ENCODE data around the gene ARHGAP42.
"Not testable (repeated sequence)": the region's sequence is repeated elsewhere in the genome, so short reads cannot be mapped to it uniquely, and the experiment has no call there.

ARHGAP42 gene

DNA sequence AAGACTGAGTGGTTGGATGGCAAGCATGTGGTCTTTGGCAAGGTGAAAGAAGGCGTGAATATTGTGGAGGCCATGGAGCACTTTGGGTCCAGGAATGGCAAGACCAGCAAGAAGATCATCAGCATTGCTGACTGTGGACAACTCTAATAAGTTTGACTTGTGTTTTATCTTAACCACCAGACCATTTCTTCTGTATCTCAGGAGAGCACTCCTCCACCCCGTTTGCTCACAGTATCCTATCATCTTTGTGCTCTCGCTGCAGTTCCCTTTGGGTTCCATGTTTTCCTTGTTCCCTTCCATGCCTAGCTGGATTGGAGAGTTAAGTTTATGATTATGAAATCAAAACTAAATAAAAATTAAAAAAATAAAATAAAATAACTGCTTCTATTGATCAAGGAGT is 20.3 kb upstream of the ARHGAP42 start:
- H3K79me2 ChIP-seq (ENCODE audit: control insufficient read depth, insufficient read depth, low read length, unreplicated experiment); H3K27ac ChIP-seq (ENCODE audit: low read depth, low read length); H2AFZ ChIP-seq (ENCODE audit: low read length, unreplicated experiment); H3K36me3 ChIP-seq (ENCODE audit: insufficient read depth, low read length); H3K4me1 ChIP-seq (ENCODE audit: control insufficient read depth, insufficient read depth, low read length, unreplicated experiment); H3K27me3 ChIP-seq (ENCODE audit: insufficient read depth, low read length); H3K4me3 ChIP-seq (ENCODE audit: low read depth, low read length): not testable (repeated sequence)

GRCh38 chr11:100667449-100667848 is 19.6 kb upstream of the ARHGAP42 start:
- Histone ChIP-seq H3K4me1 (ENCODE audit: control insufficient read depth, insufficient read depth, low read length, unreplicated experiment) (no peaks in the 10 kb centered on the region), H3K27ac (ENCODE audit: low read depth, low read length) (no peak overlapping the region), H3K79me2 (ENCODE audit: control insufficient read depth, insufficient read depth, low read length, unreplicated experiment) (no peaks in the 10 kb centered on the region), H3K4me3 (ENCODE audit: low read depth, low read length) (no peak overlapping the region), H3K27me3 (ENCODE audit: insufficient read depth, low read length) (0 out of 2 replicates have a peak, but pooled peaks cover 4% of the 10 kb centered on the region), H2AFZ (ENCODE audit: low read length, unreplicated experiment) (no peak overlapping the region), H3K36me3 (ENCODE audit: insufficient read depth, low read length) (no peaks in the 10 kb centered on the region)

DNA sequence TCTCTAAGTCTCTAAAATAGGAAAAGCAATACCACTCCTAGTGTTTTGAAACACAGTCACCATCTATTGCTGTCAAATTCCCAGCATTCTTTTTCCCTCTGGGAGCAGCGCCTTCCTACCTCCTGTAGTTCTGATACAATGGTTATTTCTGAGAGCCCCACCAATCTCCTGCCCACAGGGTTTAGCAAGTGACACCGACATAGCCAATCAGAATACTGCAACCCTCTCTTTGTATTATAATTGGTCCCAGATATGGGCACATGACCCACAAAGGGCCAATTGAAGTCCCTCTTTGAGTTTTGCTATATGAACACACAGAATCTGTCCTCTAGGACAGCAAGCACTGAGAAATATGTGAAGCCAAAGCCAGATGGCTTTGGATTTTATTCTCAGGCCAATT is 16.9 kb upstream of the ARHGAP42 start:
- Histone ChIP-seq H3K4me3 (ENCODE audit: low read depth, low read length) (no peak overlapping the region), H3K27ac (ENCODE audit: low read depth, low read length) (no peak overlapping the region), H3K4me1 (ENCODE audit: control insufficient read depth, insufficient read depth, low read length, unreplicated experiment) (no peaks in the 10 kb centered on the region), H3K27me3 (ENCODE audit: insufficient read depth, low read length) (0 out of 2 replicates have a peak, but pooled peaks cover 4% of the 10 kb centered on the region), H2AFZ (ENCODE audit: low read length, unreplicated experiment) (no peak overlapping the region), H3K79me2 (ENCODE audit: control insufficient read depth, insufficient read depth, low read length, unreplicated experiment) (no peaks in the 10 kb centered on the region), H3K36me3 (ENCODE audit: insufficient read depth, low read length) (no peaks in the 10 kb centered on the region)

GRCh38 chr11:100671471-100671870 is 15.6 kb upstream of the ARHGAP42 start:
- Histone ChIP-seq H3K36me3 (ENCODE audit: insufficient read depth, low read length) (no peaks in the 10 kb centered on the region), H2AFZ (ENCODE audit: low read length, unreplicated experiment) (no peak overlapping the region), H3K4me1 (ENCODE audit: control insufficient read depth, insufficient read depth, low read length, unreplicated experiment) (no peaks in the 10 kb centered on the region), H3K27ac (ENCODE audit: low read depth, low read length) (no peak overlapping the region), H3K27me3 (ENCODE audit: insufficient read depth, low read length) (0 out of 2 replicates have a peak, but pooled peaks cover 4% of the 10 kb centered on the region), H3K79me2 (ENCODE audit: control insufficient read depth, insufficient read depth, low read length, unreplicated experiment) (no peaks in the 10 kb centered on the region), H3K4me3 (ENCODE audit: low read depth, low read length) (no peak overlapping the region)

- Histone ChIP-seq H3K27me3 (ENCODE audit: insufficient read depth, low read length) (0 out of 2 replicates have a peak, but pooled peaks cover 4% of the 10 kb centered on the region), H3K36me3 (ENCODE audit: insufficient read depth, low read length) (no peaks in the 10 kb centered on the region), H3K4me3 (ENCODE audit: low read depth, low read length) (no peak overlapping the region), H3K79me2 (ENCODE audit: control insufficient read depth, insufficient read depth, low read length, unreplicated experiment) (no peaks in the 10 kb centered on the region), H3K27ac (ENCODE audit: low read depth, low read length) (no peak overlapping the region), H3K4me1 (ENCODE audit: control insufficient read depth, insufficient read depth, low read length, unreplicated experiment) (no peaks in the 10 kb centered on the region), H2AFZ (ENCODE audit: low read length, unreplicated experiment) (no peak overlapping the region)
These were observed 14.5 kb upstream of the ARHGAP42 start for GRCh38 chr11:100672498-100673033.

DNA sequence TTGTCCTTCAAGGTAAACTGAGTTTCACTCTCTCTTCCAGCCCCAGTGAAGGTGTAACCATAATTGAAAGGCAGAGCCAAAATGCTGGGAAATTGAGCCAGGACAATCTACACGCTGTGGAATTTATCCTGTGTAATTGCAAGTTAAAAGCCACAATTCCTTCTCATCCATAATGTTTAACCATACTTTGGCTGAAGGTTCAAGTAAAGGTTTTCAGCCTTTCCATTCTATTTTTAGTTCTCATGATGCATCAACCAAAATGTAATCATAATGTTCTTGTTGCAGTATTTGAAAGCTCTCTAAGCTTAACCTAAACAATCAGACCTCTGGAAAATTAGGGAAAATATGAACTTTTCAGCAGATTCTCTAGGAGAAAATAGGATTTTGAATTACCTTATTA is 14.0 kb upstream of the ARHGAP42 start:
- H3K4me3 ChIP-seq (ENCODE audit: low read depth, low read length), result no peak overlapping the region
- 0 out of 2 replicates have a peak, but pooled peaks cover 4% of the 10 kb centered on the region for H3K27me3 ChIP-seq (ENCODE audit: insufficient read depth, low read length)
- no peaks in the 10 kb centered on the region for H3K79me2 ChIP-seq (ENCODE audit: control insufficient read depth, insufficient read depth, low read length, unreplicated experiment)
- H2AFZ ChIP-seq (ENCODE audit: low read length, unreplicated experiment), result no peak overlapping the region
- H3K27ac ChIP-seq (ENCODE audit: low read depth, low read length), result no peak overlapping the region
- no peaks in the 10 kb centered on the region for H3K36me3 ChIP-seq (ENCODE audit: insufficient read depth, low read length)
- H3K4me1 ChIP-seq (ENCODE audit: control insufficient read depth, insufficient read depth, low read length, unreplicated experiment), result no peaks in the 10 kb centered on the region

DNA sequence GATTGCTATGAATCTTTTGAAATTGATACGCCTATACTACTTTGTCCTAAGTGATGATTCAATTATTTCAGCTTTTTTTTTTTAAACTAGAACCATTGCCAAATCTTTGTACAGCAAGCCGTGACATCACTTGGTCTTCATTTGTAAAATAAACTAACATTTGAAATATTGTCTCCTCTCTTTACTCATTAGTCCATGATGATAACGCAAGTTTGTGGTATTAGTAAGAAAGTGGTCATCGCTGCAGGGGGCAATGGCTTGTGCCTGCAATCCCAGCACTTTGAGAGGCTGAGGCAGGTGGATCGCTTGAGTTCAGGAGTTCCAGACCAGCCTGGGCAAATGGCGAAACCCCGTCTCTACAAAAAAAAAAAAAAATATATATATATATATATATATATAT is 12.9 kb upstream of the ARHGAP42 start:
- no peak overlapping the region for H3K27ac ChIP-seq (ENCODE audit: low read depth, low read length)
- no peak overlapping the region for H3K4me3 ChIP-seq (ENCODE audit: low read depth, low read length)
- no peak overlapping the region for H2AFZ ChIP-seq (ENCODE audit: low read length, unreplicated experiment)
- H3K4me1 ChIP-seq (ENCODE audit: control insufficient read depth, insufficient read depth, low read length, unreplicated experiment), result no peaks in the 10 kb centered on the region
- H3K36me3 ChIP-seq (ENCODE audit: insufficient read depth, low read length), result no peaks in the 10 kb centered on the region
- no peaks in the 10 kb centered on the region for H3K27me3 ChIP-seq (ENCODE audit: insufficient read depth, low read length)
- no peaks in the 10 kb centered on the region for H3K79me2 ChIP-seq (ENCODE audit: control insufficient read depth, insufficient read depth, low read length, unreplicated experiment)

DNA sequence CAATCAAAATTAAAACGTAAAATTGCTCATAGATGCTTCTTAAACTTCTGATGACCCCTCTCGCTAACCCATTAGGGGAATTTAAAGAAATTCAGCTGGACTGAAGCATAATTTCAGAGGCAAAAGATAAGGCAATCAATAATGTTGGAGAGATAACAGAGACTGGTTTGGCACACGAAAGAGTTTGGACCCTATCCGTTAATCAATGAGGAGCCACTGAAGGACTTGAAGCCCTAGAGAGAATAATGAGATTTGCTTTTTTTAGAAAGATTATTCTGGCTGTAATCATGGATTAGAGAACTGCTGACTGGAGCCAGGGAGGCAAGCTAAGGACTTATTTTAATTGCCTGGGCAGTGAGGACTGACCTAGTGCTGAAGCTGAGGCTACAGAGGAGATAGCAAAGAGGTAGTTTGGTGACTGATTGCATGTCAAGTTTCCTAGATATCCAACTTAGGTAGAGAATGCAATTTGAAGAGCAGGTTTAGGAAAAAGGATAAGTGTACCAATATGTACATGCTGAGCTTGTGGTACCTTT is 11.9 kb upstream of the ARHGAP42 start:
- Histone ChIP-seq H3K4me3 (ENCODE audit: low read depth, low read length) (no peak overlapping the region), H3K27ac (ENCODE audit: low read depth, low read length) (no peak overlapping the region), H2AFZ (ENCODE audit: low read length, unreplicated experiment) (no peak overlapping the region), H3K36me3 (ENCODE audit: insufficient read depth, low read length) (no peaks in the 10 kb centered on the region), H3K27me3 (ENCODE audit: insufficient read depth, low read length) (no peaks in the 10 kb centered on the region), H3K79me2 (ENCODE audit: control insufficient read depth, insufficient read depth, low read length, unreplicated experiment) (no peaks in the 10 kb centered on the region), H3K4me1 (ENCODE audit: control insufficient read depth, insufficient read depth, low read length, unreplicated experiment) (no peaks in the 10 kb centered on the region)

GRCh38 chr11:100676901-100677300 is 10.2 kb upstream of the ARHGAP42 start:
- Histone ChIP-seq H3K79me2 (ENCODE audit: control insufficient read depth, insufficient read depth, low read length, unreplicated experiment) (no peaks in the 10 kb centered on the region), H3K36me3 (ENCODE audit: insufficient read depth, low read length) (no peaks in the 10 kb centered on the region), H3K27ac (ENCODE audit: low read depth, low read length) (no peak overlapping the region), H3K4me1 (ENCODE audit: control insufficient read depth, insufficient read depth, low read length, unreplicated experiment) (no peaks in the 10 kb centered on the region), H3K27me3 (ENCODE audit: insufficient read depth, low read length) (no peaks in the 10 kb centered on the region), H2AFZ (ENCODE audit: low read length, unreplicated experiment) (no peak overlapping the region), H3K4me3 (ENCODE audit: low read depth, low read length) (no peak overlapping the region)

DNA sequence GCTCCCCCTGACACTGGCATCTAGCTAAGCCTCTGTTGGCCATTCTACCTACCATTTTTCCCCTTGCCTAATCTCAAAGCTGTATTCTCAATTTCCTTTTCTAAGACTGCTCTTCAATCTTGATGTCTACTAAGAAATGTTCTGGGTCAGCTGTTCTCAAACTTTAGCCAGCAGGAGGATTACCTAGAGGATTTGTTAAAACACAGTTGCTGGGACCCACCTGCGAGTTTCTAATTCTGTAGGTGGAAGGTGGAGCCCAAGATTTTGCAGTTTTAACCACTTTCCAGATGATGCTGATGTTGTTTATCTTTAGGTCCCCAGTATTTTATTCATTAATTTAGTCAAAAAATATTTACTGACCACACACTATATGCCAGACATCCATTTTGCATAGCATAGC is 9.3 kb upstream of the ARHGAP42 start:
- Histone ChIP-seq H3K4me3 (ENCODE audit: low read depth, low read length) (no peak overlapping the region), H2AFZ (ENCODE audit: low read length, unreplicated experiment) (no peak overlapping the region), H3K27me3 (ENCODE audit: insufficient read depth, low read length) (no peaks in the 10 kb centered on the region), H3K27ac (ENCODE audit: low read depth, low read length) (no peak overlapping the region), H3K4me1 (ENCODE audit: control insufficient read depth, insufficient read depth, low read length, unreplicated experiment) (no peaks in the 10 kb centered on the region), H3K36me3 (ENCODE audit: insufficient read depth, low read length) (no peaks in the 10 kb centered on the region), H3K79me2 (ENCODE audit: control insufficient read depth, insufficient read depth, low read length, unreplicated experiment) (no peaks in the 10 kb centered on the region)

DNA sequence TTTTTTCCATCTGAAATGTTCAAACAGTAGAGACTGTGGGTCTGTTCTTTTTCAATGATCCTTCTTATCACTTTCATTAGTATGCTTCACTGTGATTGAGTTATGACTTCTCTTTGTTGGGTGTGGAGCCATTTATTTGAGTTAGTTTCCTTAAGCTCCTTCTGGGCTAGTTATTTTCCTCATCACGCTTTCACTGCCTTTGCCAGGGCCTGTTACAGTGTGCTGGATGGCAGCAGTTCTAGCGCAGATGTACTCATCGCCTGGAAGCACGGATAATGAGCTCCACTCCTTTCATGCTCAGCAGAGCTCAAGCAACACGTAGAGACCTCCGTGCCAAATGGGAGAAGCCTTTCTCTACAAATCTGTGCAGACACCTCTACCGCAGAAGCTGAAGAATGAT is 7.0 kb upstream of the ARHGAP42 start:
- Histone ChIP-seq H3K4me1 (ENCODE audit: control insufficient read depth, insufficient read depth, low read length, unreplicated experiment) (peaks cover 12% of the 10 kb centered on the region), H3K36me3 (ENCODE audit: insufficient read depth, low read length) (no peaks in the 10 kb centered on the region), H3K79me2 (ENCODE audit: control insufficient read depth, insufficient read depth, low read length, unreplicated experiment) (no peaks in the 10 kb centered on the region), H2AFZ (ENCODE audit: low read length, unreplicated experiment) (no peak overlapping the region), H3K27me3 (ENCODE audit: insufficient read depth, low read length) (no peaks in the 10 kb centered on the region), H3K4me3 (ENCODE audit: low read depth, low read length) (no peak overlapping the region), H3K27ac (ENCODE audit: low read depth, low read length) (no peak overlapping the region)

All from ACC112 (cell line).